HG03575 (cell line): ENCODE results near the gene WNT3.

Experiments
- ATAC-seq: cut with Tn5 transposase; IDR thresholded peaks from one replicate; pipeline ENCODE4 v1.9.1; 2021; ENCODE audit not compliant: unreplicated experiment, insufficient number of reproducible peaks, low FRiP score; ENCODE audit errors: extremely low read depth

The WNT3 gene

GRCh38 chr17:46717999-46718398 lies 100.5 kb downstream of the WNT3 start:
- no peak for ATAC-seq
